Measurements from ENCODE around the gene JDP2. TPM values are rescaled to one million over a fixed set of nuclear protein-coding genes. Genes with fewer than 3 reads are reported as not detected.
A peak's percentile ranks its signal among the peaks of the same experiment; 100 is the strongest.

Gene JDP2
- total RNA-seq, 1 experiment from 2014 or later: 22.8 TPM

DNA sequence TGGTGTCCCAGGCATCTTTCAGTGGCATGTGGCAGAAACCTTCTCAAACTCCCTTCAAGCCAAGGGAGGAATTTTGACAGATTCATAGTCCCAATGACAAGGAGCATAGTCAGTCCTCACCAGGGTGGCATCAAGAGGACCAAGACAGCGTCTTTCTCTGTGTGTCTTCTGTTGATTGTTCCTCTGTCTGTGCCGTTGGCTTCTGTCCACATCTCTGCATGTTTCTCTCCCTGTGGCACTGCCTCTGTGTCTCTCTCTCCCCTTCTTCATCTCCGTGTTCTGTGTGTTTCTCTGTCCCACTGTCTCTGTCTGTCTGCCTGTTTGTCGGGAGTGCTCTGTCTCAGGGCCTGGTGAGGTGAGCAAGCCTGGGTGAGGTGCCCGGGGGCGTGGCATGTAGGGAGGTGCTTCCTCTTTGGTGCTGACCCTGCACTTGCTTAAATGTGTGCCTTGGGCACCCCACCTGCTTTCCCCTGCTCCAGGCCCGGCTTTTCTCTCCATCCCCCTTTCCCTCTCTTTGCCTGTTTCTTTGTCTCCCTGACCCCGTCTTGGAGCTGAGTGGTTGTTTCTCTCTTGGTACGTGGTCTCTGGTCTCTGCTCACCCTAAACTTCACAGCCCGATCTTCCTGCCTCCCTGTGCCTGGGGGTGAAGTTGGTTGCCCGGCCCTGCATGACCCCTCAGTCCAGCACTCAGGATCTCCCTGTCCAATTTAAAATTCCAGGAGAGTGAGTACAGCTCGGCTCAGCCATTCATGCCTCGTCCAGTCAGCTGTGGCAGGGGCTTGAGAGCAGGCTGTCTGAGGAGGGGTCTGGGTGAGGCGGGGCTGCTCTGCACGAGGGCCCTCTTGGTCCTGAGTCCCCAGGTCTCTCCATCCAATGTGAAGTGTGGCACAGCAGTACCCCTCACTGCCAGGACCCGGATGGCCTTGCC is 28.5 kb downstream of the JDP2 start:
- DNase-seq: no peak
- WGBS (ENCODE audit: extremely low coverage, insufficient read length, low lambda C conversion rate): no CpG with 5 or more reads among the region's 16 CpGs
- TF ChIP-seq CTCF (conservative IDR thresholded peaks at IDR 0.05): no peak
- Histone ChIP-seq H3K18ac (ENCODE audit: insufficient read length, low read depth, low read length) (no peak overlapping the region), H3K4me2 (ENCODE audit: insufficient read depth, insufficient read length, low read length) (no peak overlapping the region), H3K14ac (ENCODE audit: insufficient read depth, low read length) (peak overlapping the region; percentile 25; the same call in 1 of the 2 replicates), H2AFZ (ENCODE audit: low read length) (no peak overlapping the region), H2BK15ac (ENCODE audit: low read depth, low read length) (no peak overlapping the region), H3K9ac (ENCODE audit: extremely low read depth, insufficient read length, low read length) (no peak overlapping the region), H3K27me3 (ENCODE audit: insufficient read depth, low read length) (no peaks in the 10 kb centered on the region), H2BK120ac (ENCODE audit: low read depth, low read length, poor library complexity, severe bottlenecking) (no peak overlapping the region), H3K56ac (ENCODE audit: insufficient read length, low read depth, low read length) (no peak overlapping the region), H2AK5ac (ENCODE audit: insufficient read length, low read length) (no peak overlapping the region), H3K79me2 (ENCODE audit: insufficient read depth, low read length) (peaks cover 2% of the 10 kb centered on the region; the same call in 1 of the 2 replicates), H3T11ph (ENCODE audit: low read length) (no peak overlapping the region), H3K27ac (ENCODE audit: insufficient read length, low read depth, low read length) (no peak overlapping the region), H2BK20ac (ENCODE audit: low read depth, low read length, poor library complexity, severe bottlenecking) (no peak overlapping the region), H4K8ac (replicated peaks; ENCODE audit: insufficient read length, low read depth, low read length) (no peak overlapping the region), H4K91ac (ENCODE audit: insufficient read length, low read depth, low read length) (no peak overlapping the region), H3K4ac (ENCODE audit: low read depth, low read length) (no peak overlapping the region), H4K20me1 (ENCODE audit: control insufficient read depth, insufficient read depth, insufficient read length) (no peaks in the 10 kb centered on the region), H2BK12ac (ENCODE audit: insufficient read length, low read depth, low read length) (no peak overlapping the region), H3K23ac (ENCODE audit: insufficient read length, low read depth, low read length) (no peak overlapping the region), H3K9me3 (ENCODE audit: control insufficient read depth, low read depth, low read length) (no peaks in the 10 kb centered on the region), H4K5ac (ENCODE audit: insufficient read length, low read depth, low read length) (no peak overlapping the region), H3K4me1 (ENCODE audit: insufficient read depth, low read length) (peaks cover 7% of the 10 kb centered on the region; the same call in 1 of the 2 replicates), H3K23me2 (ENCODE audit: insufficient read length, low read depth, low read length, poor library complexity, severe bottlenecking) (no peaks in the 10 kb centered on the region), H2BK5ac (ENCODE audit: insufficient read length, low read length) (no peak overlapping the region), H3K79me1 (ENCODE audit: insufficient read depth, low read depth, low read length, poor library complexity, severe bottlenecking) (no peaks in the 10 kb centered on the region)
- H3K4me3 Mint-ChIP-seq: no peak overlapping the region
- peaks cover 65 to 75% of the 10 kb centered on the region in 2 experiments for H3K4me1 Mint-ChIP-seq
- H3K9me3 Mint-ChIP-seq: no peaks in the 10 kb centered on the region
- H3K27ac Mint-ChIP-seq: peak overlapping the region; percentile 40 to 71 (median 68)
- H3K27me3 Mint-ChIP-seq (ENCODE audit: low read depth): no peaks in the 10 kb centered on the region
- peaks cover 0 to 16% (median 8%) of the 10 kb centered on the region in 3 experiments; a peak in 5 of 7 replicates for H3K36me3 Mint-ChIP-seq (ENCODE audit: insufficient read depth in 1 of 3, low read depth in 3 of 3)
